Effector CD4-positive, alpha-beta T cell (primary cell): Measurements from ENCODE around the gene NPDC1.

Source experiments
- DNase-seq: peaks from one replicate; pipeline ENCODE4 v3.0.0-alpha.2; 2020

Gene NPDC1

DNA sequence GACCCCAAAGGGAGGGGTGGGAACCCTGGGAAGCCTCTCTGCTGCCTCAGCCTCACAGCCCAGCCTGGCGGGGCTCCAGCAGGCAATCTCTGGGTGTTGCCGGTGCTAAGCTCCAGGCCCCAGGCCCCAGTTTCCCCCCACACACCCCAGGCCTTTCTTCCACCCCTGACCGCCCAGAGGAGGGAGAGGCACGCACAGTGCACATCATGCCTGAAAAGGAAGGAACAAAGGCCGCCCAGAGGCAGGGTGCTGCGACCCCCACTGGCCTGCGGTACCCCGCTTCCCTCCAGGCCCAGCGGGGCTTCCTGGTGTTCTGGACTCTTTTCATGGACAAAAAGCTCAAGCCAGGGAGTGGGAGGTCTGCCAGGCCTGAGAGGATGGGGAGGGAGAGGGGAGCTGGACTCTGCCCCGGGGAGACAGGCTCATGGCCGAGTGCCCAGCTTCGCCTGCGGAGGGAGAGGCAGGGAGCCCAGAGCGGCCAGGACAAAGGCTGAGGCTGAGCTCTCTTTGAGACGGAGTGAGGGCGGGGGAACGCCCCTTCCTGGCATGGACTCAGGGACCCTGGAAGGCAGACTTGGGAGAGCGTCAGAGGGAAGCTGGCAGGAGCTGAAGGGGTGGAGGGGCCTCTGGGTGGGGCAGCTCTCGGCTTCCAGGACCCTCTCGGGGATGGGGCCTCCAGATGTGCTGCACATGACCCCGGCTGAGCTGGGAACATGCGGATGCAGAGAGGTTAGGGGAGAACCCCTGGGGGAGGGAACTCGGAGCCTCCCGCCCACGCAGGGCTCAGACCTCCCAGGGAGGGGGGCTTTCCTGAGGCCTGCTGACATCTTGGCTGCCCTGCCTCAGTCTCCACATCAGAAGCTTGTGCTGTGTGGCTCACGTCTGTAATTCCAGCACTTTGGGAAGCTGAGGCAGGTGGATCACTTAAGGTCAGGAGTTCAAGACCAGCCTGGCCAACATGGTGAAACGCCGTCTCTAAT lies 9.7 kb upstream of the NPDC1 start:
- no peak for DNase-seq

DNA sequence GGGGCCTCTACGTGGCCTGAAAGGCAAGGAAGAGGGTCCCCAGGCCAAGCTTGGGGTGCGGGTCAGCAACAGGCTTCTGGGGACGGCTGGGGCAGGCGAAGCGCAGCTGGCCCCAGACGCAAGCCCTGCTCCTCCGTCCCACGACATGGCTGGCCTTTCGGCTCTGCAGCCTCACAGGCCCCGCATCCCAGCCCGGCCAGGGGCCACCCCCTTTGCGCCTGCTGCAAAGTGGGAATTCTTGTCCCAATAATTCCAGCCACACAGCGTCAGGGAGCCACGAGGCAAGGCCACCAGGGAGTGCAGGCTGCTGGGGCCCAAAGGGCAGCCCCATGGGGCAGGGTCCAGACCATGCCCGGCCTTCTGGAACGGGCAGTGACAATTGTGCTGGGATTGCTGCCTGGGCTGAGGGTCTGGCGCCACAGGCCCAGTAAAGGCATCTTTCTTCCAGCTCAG lies 9.0 kb upstream of the NPDC1 start:
- DNase-seq: no peak

DNA sequence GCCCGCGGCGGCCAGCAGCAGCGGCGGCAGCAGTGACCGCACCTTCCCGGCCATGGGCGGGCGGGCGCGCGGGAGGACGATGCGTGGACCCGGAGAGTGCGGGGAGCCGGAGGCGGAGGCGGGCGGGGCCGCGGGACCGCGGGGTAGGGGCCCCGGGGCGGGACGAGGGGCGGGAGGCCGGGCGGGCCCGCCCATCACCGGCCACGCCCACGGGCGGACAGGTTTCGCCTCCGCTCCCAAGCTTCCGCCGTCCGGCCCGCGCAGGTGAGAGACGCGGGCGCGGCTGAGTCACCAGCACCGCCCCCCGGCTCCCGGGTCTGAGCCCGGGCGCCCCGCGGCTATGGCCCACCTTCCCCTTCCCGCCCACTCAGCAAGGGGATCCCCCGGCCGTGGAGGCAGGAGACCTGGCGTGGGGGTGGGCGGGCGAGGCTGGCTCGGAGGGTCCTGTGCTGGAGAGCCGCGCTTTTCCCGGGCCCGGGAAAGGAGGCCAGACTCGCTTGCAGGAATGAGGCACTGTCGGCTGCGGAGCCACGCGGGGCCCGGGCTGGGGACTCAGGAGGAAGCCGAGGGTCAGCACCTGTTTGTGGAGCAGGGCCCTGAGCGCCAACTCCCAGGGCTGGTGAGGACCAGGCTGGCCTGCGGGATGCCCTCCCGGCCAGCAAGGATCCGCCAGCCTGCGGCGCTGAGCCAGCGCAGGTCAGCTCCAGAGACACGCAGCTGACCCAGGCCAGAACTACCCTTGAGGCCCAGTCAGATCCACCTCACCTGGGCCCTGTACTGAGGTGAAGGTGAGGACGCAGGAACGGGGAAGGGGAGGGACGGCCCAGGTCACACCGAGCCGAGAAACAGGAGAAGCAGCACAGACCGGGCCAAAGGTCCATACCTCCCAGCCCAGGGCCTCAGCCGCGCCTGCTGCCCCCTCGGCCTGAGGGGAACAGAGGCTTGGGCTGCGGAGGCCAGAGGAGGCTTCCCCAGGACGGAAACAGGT lies 8.3 kb upstream of the NPDC1 start, which contains the start of gene ENTPD2:
Gene ENTPD2 (minus strand): TSS at position 118 of the 988 bp plus-strand sequence. CDS start 64 bp downstream, at position 54.
- no peak for DNase-seq

DNA sequence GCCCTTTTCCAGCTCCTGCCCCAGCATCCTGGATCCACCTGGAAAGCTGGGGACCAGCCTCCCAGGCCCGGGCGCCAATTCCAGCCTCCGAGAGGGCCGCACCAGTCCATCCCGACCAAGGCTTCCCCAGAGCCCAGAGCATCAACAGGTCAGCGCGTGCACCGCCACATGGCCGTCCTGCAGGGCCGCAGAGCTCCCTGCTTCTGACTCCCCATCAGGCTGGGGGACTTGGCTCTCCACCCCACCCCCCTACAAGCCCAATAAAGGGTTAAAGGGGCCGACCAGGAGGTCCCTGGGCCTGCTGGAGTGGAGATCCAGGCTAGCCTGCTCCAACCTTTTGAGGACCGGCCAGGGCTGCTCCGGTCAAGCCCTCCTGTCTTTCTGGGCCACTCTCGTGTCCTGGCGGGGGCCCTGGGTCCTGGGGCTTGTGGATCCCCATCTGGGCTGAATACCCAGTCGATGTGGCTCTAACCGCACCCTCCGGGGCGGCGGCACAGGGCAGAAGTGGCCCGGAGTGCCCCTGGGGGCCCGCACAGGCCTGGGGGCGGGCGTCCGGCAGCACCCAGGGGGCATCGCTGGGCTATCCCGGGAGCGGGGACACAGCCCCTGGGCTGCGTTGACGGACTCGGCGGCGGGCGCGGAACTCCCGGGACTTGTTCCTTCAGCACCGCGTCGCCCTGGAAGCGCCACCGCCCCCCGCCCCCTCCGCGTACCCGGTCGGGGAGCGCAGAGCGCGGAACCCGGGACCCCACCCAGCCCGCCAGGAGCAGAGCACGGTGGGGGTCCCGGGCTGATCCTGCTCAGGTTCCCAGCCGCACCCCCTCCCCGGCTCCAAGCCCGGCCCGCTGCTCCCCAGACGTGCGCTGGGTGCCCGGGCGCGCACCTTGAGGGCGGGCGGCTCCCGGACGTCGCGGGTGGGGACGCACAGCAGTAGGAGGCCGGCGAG lies 7.3 kb upstream of the NPDC1 start:
- no peak for DNase-seq

DNA sequence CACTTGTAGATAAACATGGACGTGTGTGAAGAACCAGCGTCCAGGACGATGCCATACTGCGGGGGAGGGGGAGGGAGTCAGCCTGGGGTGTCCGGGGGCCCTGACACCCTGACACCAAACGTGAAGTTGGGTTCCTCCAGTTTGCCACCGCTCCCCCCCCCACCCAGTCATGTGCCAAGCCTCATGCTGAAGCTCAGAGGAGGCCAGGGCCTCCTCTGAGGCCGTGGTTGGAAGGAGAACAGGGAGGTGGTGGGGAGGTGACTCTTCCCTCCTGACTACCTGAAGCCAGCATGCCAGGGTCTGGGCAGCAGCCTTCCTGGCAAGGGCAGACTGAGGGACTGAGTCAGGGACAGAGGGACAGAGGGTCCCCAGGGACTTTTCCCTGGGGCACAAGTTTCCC lies 6.3 kb upstream of the NPDC1 start:
- DNase-seq: no peak

DNA sequence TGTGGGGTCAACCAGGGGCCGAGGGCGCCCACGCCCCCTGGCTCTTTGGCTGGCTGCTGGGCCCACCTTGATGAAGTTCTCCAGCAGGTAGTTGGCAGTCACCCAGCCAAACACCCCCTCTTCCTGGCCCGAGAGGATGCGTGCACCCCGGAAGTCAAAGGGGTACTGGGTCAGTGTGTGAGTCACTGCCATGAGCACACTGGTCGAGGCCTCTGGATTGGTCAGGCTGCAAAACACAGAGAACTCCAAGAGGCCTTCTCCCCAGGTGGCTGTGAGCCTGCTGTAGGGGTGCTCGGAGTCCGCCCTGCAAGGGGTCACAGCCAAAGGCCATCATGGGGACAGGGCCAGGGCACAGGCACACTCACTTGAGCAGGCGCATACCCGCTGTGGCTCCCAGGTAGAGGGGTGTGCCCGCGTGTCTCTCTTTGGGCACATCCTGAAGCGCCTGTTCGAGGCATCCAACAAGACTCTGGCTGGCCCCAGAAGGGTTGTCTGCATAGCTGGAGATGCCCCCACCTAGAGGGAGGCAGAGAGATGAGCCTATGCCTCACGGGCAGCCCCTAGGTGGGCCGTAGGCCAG lies 5.3 kb upstream of the NPDC1 start:
- DNase-seq: no peak

DNA sequence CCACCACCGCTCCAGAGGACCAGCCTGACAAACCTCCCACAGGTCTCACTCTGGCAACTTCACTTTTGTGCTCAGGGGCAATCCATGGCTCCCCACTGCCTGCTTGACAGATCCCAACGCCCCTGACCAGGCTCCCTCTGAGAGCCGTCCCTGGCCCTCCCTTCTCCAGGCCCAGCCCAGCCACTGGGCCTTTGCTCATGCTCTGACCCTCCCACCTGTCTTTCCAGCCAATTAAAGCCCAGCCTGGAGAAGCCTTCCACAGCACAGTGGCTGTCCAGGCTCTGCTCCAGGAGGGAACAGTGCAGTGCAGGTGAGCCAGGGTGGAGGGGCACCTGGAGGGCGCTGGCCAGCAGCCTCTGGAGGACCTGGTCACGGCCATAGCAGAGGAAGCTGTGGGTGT lies 4.6 kb upstream of the NPDC1 start:
- no peak for DNase-seq

DNA sequence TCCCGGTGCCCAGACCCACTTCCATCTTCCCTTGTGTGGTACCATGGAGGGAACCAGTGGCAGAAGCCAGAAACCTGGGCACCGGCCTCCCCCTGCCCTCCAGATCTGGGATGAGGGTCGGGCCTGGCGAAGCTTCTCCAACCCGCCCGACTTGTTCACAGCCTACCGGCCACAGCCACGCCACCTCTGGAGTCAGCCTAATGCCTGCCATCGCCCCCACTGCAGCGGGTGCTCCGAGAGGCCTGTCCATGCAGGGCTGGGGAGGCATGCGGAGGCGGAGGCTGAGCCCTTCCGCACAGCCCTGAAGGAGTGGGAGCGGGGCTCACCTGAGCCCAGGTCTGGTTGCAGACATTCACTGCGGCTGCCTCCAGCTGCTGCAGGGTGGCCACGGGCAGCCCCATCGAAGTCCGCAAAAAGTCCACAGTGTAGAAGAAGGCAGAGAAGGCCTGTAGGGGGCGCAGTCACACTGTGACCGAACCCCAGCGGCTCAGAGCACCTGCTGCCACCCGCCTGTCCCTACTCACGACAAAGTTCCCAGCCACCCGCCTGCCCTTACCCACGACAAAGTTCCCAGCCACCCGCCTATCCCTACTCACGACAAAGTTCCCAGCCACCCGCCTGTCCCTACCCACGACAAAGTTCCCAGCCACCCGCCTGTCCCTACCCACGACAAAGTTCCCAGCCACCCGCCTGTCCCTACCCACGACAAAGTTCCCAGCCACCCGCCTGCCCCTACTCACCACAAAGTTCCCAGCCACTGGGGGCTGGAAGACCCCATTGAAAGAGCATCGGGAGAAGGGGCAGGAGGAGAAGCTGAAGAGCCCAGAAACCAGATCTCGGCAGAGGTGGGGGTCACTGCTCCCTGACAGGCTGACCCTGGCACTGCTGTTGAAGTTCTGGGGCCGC lies 3.8 kb upstream of the NPDC1 start:
- DNase-seq: peak; percentile 45

DNA sequence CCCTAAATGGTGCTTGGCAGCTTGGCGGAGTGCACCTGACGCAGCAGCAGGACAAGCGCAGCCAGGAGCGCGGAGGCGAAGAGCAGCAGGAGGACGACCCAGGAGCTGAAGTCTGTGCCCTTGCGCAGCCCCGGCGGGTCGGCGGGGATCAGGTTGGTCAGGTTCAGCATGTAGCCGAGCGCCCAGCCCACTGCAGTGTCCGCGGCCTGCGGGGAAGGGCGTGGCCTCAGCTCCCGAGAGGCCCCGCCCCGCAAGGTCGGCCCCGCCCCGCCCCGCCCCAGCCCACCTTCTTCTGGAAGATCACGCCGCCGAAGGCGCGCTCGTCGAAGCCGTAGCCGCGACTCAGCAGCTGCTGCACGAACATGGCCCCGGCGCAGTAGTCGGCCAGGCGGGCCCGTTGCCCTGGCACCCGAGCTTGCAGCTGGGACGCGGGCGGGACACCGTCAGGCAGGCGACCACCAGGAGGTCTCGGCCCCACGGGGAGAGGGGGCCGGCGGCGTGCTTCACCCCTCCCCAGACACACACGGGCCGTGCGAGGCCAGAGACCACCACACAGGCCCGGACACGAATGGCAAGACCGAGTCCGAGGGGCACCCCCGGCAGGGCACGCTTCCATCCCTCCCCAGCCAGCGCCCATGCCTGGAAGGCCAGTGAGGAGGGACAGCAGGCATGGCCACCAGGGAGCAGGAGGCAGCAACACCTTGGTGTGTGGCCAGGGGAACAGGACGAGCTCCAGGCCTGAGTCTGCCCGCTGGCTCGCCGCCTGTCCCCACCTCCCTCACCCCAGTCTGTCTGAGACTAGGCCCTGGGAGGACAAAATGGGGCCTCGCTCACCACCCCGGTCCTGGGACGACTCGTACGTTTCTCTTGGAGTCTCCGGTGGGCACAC lies 2.9 kb upstream of the NPDC1 start:
- no peak for DNase-seq

DNA sequence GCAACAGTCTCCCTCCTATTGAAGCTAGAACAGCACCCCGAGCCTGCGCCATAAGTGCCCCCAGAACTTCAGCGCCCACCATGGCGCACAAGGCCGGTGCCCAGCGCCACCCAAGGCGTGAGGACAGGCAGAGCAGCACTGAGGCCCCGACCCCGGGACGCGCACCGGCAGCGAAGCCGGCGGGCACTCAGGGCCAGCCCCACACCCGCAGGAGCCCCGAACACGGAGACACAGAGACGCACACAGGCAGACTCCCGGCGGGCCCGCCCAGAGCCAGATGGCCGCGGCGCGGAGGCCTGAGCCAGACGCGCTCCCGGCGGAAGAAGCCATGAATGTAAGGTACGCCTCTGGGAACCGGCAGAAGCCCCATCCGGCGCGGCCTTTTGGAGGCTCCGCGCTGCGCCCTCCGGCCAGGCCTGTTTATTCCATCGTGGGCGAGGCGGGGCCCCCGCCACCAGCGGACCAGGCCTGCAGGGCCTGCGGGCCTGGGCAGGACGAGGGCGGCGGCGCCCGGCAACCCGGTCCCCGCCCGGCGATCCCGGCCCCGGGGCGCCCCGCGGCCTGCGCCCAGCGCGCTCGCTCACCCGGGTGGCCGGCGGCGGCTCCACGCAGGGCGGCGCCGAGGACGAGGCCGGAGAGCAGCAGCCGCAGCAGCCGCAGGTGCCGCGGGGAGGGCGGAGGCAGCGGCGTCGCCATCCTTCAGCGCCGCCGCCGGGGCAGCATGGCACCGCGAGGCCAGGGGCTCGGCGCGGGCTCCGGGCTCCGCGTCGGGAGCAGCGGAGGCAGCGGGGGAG lies 486 bp downstream of the NPDC1 start:
- DNase-seq: no peak

DNA sequence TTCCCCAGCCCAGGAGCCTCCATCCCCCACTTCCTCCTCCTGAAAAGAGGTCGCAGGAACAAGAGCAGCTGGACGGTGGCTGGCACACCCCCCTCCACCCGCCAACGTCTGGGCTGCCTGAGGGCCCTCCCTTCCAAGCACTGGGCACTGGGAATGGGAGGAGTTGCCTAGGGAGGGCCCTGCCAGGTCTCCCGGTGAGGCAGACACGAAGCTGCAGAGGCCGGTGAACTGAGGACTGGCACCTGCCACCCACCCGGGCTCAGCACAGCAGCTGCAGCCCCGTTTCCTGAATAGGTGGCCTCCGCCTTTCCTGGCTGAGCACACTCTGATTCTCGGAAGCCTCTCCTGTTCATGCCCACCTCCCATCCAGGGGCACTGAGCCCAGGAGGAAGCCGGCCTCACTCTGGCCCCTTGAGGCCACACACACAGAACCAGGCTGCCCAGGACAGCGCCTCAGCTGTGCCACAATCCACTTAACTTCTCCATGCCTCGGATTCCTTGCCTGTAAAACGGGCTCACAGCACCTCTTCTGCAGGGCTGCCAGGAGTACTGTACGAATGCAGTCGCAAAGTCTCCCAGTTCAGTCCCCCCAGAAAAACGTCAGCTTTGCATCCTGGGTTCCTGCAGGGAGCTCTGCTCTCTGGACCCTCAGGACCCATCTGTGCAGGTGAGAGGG lies 1.3 kb downstream of the NPDC1 start:
- DNase-seq: no peak

DNA sequence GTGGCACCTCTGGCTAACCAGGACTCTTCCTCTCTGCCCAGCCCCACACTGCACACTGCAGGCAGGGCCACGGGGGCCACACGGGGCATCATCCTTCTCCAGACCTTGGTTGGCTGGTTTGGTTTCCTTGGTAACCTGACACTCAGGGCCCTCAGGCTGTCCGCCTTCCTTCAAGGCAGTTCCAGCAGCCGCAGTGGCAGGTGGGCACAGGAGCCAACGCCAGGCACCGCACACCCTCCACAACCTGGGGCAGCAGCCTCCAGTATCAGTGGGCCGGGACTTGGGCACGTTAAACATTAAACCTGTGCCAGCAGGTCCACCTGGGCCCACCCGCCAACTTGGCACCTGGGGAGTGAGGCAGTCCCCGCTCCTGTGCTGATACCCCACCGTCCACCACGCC lies 1.9 kb downstream of the NPDC1 start:
- DNase-seq: no peak

DNA sequence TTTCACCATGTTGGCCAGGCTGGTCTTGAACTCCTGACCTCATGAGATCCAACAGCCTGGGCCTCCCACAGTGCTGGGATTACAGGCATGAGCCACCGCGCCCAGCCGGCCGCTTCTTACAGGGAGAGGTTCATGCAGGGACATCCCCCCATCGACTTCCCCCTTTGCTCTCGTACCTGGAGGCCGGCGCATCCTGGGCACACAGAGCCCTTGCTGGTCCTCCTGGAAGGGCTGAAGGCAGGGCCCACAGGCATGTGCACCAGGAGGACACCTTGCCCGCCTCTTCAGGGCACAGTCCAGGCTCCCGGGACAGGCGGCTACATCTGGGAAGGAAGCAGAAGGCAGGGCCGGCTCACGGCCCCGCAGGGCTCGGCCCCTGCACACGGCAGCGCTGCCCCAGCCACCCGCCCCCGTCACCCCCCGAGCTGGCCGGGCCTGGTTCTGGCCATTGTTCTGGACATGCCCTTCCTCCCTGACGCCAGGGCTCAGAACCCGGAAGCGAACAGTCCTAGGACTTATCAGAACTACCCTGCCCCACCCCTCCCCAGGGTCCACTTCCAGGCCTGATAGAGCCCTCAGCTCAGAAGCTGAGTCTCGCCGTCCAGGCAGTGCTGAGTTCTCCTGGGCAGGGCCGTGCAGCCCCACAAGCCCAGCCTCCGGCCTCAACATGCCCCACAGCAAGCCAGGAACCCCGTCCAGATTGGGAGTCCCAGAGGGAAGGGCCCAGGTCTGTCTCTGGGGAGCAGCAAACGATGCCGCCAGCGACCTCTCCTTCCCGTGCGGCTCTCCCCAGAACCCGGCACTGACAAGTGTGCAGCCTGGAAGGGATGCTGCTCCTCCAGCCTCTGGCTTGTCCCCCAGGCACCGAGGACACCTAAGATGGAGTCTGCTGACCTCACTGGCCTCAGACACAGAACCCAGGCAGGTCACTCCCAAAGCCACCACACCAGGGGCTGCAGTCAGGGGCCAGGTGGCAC lies 2.9 kb downstream of the NPDC1 start:
- no peak for DNase-seq

DNA sequence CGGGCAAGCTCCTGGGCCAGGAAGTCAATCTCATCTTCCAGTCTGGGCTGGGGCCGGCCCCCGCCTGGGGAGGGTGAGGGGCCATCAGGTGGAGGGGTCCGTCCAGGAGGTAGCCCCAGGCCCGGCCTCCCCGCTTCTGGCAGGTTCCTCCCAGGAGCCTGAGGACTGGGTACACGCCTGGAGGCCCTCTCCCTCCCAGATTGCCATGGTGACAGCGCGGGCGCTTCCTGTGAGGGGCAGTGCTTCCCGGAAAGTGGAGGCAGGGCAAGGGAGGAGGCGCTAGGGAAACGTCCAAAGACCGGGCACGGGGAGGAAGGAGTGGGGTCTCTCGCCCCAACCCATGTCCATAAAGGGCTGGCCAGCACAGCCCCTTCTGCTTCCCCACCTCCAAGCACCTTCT lies 4.9 kb downstream of the NPDC1 start:
- DNase-seq: no peak

DNA sequence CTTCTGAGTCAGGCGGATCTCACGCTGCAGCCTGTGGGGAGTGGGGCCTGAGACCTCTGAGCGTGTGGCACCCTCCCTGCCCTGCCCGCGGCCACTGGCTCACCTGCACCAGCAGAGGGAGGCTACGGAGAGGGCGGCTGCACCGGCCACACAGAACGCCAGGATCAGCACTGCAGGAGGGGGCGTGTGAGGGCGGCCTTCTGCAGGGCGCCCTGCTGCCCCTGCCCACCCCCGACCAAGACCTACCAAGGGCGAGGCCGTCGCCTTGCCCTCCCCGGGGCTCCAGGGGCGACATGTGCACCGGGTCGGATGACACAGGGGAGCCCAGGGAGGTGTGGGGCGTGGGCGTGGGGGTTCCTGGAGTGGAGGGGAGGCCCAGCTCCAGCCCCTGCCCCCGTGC lies 5.4 kb downstream of the NPDC1 start:
- no peak for DNase-seq

DNA sequence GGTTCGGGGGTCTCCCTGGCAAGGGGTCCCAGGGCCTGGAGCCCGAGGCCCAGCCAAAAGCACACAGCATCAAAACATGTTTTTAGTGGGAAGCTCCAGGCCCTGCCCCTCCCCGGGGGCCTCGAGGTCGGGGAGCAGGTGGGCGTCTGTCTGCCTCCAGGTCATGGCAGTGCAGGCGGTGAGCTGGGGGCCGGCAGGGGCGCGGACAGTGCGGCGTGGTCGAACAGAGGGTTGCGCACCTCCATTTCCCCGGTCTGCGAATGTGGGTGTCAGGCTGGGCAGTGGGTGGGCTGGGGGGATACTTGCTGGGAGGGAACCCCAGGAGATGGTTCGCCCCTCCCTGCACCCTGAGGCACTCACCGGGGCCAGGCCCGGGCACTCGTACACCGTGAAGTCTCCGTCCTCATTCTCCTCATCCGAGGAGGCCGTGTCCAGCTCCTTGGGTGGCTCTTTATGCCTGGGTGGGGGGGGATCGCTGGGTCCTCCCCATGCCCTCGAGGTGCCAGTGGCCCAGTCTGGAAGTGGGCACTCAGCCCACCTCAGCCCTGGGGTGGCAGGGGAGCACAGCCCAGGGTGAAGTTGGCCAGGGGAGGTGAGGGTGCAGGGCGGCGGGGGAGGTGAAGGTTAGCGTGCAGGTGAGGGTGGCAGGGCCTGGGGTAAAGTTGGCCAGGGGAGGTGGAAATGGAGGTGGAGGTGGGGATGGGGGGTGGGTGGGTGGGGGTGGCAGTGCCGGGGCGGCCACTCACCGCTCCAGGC lies 6.2 kb downstream of the NPDC1 start:
- DNase-seq: no peak
